H9 (cell line): ENCODE results near the gene KCNMA1. TPM values are rescaled to one million over a fixed set of nuclear protein-coding genes. Genes with fewer than 3 reads are reported as not detected.

Source experiments
- DNase-seq: peaks from one replicate; pipeline ENCODE4 v3.0.0-alpha.2; 2017
- H2AFZ ChIP-seq: one replicate; pipeline ENCODE4 v1.6.1; 2013; ENCODE audit warnings: mild to moderate bottlenecking, low read length, control low read depth, moderate library complexity
- H2AK5ac ChIP-seq: 2 replicates; pipeline ENCODE4 v1.6.1; 2013; ENCODE audit warnings: low read length, control low read depth, mixed read lengths; ENCODE audit not compliant: insufficient read length
- H2BK120ac ChIP-seq: one replicate; pipeline ENCODE4 v1.6.1; 2013; ENCODE audit warnings: low read depth, mild to moderate bottlenecking, low read length, control low read depth, inconsistent platforms; ENCODE audit not compliant: poor library complexity, severe bottlenecking
- H2BK12ac ChIP-seq: 2 replicates; pipeline ENCODE4 v1.6.1; 2013; ENCODE audit warnings: low read length, control low read depth, mixed read lengths, low read depth; ENCODE audit not compliant: insufficient read length
- H2BK15ac ChIP-seq: 2 replicates; pipeline ENCODE4 v1.6.1; 2013; ENCODE audit warnings: low read depth, low read length, control low read depth
- H2BK20ac ChIP-seq: one replicate; pipeline ENCODE4 v1.6.1; 2013; ENCODE audit warnings: low read depth, mild to moderate bottlenecking, low read length, control low read depth, inconsistent platforms; ENCODE audit not compliant: poor library complexity, severe bottlenecking
- H2BK5ac ChIP-seq: 2 replicates; pipeline ENCODE4 v1.6.1; 2013; ENCODE audit warnings: low read length, control low read depth, mixed read lengths; ENCODE audit not compliant: insufficient read length
- H3K14ac ChIP-seq: 2 replicates; pipeline ENCODE4 v1.6.1; 2013; ENCODE audit warnings: low read length, control low read depth; ENCODE audit not compliant: insufficient read depth
- H3K18ac ChIP-seq: 2 replicates; pipeline ENCODE4 v1.6.1; 2013; ENCODE audit warnings: low read depth, mild to moderate bottlenecking, mixed read lengths, low read length, control low read depth; ENCODE audit not compliant: insufficient read length
- H3K23ac ChIP-seq: 2 replicates; pipeline ENCODE4 v1.6.1; 2013; ENCODE audit warnings: low read length, control low read depth, mixed read lengths, low read depth; ENCODE audit not compliant: insufficient read length
- H3K23me2 ChIP-seq: 2 replicates; pipeline ENCODE4 v1.6.1; 2013; ENCODE audit warnings: low read depth, mild to moderate bottlenecking, mixed read lengths, low read length, control low read depth; ENCODE audit not compliant: insufficient read length, poor library complexity, severe bottlenecking
- H3K27ac ChIP-seq: 2 replicates; pipeline ENCODE4 v1.5.1; 2013; ENCODE audit warnings: low read length, control low read depth, mixed read lengths, low read depth; ENCODE audit not compliant: insufficient read length
- H3K27me3 ChIP-seq: 2 replicates; pipeline ENCODE4 v1.6.1; 2013; ENCODE audit warnings: low read length, control low read depth, inconsistent platforms; ENCODE audit not compliant: insufficient read depth
- H3K4ac ChIP-seq: 2 replicates; pipeline ENCODE4 v1.6.1; 2013; ENCODE audit warnings: low read depth, mild to moderate bottlenecking, control low read depth, inconsistent platforms, low read length, moderate library complexity
- H3K4me1 ChIP-seq: 2 replicates; pipeline ENCODE4 v1.6.1; 2013; ENCODE audit warnings: low read length, control low read depth, inconsistent platforms; ENCODE audit not compliant: insufficient read depth
- H3K4me2 ChIP-seq: 2 replicates; pipeline ENCODE4 v1.6.1; 2013; ENCODE audit warnings: low read length, control low read depth, mixed read lengths; ENCODE audit not compliant: insufficient read length, insufficient read depth
- H3K56ac ChIP-seq: 2 replicates; pipeline ENCODE4 v1.6.1; 2013; ENCODE audit warnings: low read depth, mild to moderate bottlenecking, mixed read lengths, low read length, control low read depth; ENCODE audit not compliant: insufficient read length
- H3K79me1 ChIP-seq: 2 replicates; pipeline ENCODE4 v1.6.1; 2013; ENCODE audit warnings: low read depth, mild to moderate bottlenecking, moderate library complexity, low read length, control low read depth, inconsistent platforms; ENCODE audit not compliant: insufficient read depth, poor library complexity, severe bottlenecking
- H3K79me2 ChIP-seq: 2 replicates; pipeline ENCODE4 v1.6.1; 2013; ENCODE audit warnings: low read length, control low read depth, inconsistent platforms; ENCODE audit not compliant: insufficient read depth
- H3K9ac ChIP-seq: 2 replicates; pipeline ENCODE4 v1.6.1; 2013; ENCODE audit warnings: low read length, control low read depth, mixed read lengths; ENCODE audit not compliant: insufficient read length; ENCODE audit errors: extremely low read depth
- H3K9me3 ChIP-seq: one replicate; pipeline ENCODE4 v1.6.1; 2013; ENCODE audit warnings: low read depth, low read length, inconsistent platforms; ENCODE audit not compliant: control insufficient read depth
- H3T11ph ChIP-seq: one replicate; pipeline ENCODE4 v1.6.1; 2013; ENCODE audit warnings: mild to moderate bottlenecking, low read length, control low read depth, inconsistent platforms
- H4K20me1 ChIP-seq: one replicate; pipeline ENCODE4 v1.6.1; 2013; ENCODE audit not compliant: control insufficient read depth, insufficient read length, insufficient read depth
- H4K5ac ChIP-seq: 2 replicates; pipeline ENCODE4 v1.6.1; 2013; ENCODE audit warnings: low read depth, mild to moderate bottlenecking, mixed read lengths, low read length, control low read depth; ENCODE audit not compliant: insufficient read length
- H4K8ac ChIP-seq: replicated peaks from 2 replicates; pipeline ENCODE4 v1.6.1; 2013; ENCODE audit warnings: low read length, control low read depth, mixed read lengths, low read depth; ENCODE audit not compliant: insufficient read length
- H4K91ac ChIP-seq: 2 replicates; pipeline ENCODE4 v1.6.1; 2013; ENCODE audit warnings: low read depth, mild to moderate bottlenecking, moderate library complexity, mixed read lengths, low read length, control low read depth; ENCODE audit not compliant: insufficient read length
- H3K27ac Mint-ChIP-seq, 3 experiments: 2 replicates in 2 of 3; 3 replicates in 1 of 3; pipeline ENCODE4 v1.8.0; 2020 to 2021; ENCODE audit warnings: mixed read lengths in 3 of 3, mild to moderate bottlenecking in 1 of 3, moderate library complexity in 1 of 3
- H3K27me3 Mint-ChIP-seq: 2 replicates; pipeline ENCODE4 v1.8.0; 2021; ENCODE audit warnings: low read depth, mild to moderate bottlenecking, moderate library complexity, mixed read lengths
- H3K36me3 Mint-ChIP-seq, 3 experiments: 2 replicates in 2 of 3; 3 replicates in 1 of 3; pipeline ENCODE4 v1.8.0; 2020 to 2021; ENCODE audit warnings: low read depth in 3 of 3, mixed read lengths in 3 of 3; ENCODE audit not compliant: insufficient read depth in 1 of 3
- H3K4me1 Mint-ChIP-seq, 2 experiments: 2 replicates each; pipeline ENCODE4 v1.8.0; 2020; ENCODE audit warnings: mixed read lengths in 2 of 2
- H3K4me3 Mint-ChIP-seq, 2 experiments: 2 replicates in 1 of 2; 3 replicates in 1 of 2; pipeline ENCODE4 v1.8.0; 2020 to 2021; ENCODE audit warnings: mild to moderate bottlenecking in 2 of 2, mixed read lengths in 2 of 2, moderate library complexity in 1 of 2
- H3K9me3 Mint-ChIP-seq, 2 experiments: 2 replicates in 1 of 2; 3 replicates in 1 of 2; pipeline ENCODE4 v1.8.0; 2020; ENCODE audit warnings: mild to moderate bottlenecking in 2 of 2, mixed read lengths in 2 of 2, moderate library complexity in 1 of 2
- WGBS: extraction: QIAGEN DNeasy Blood & Tissue Kit; methylation state at CpG from one replicate; pipeline ENCODE4 v1.1.7; 2013; ENCODE audit warnings: missing lambda C conversion rate, low lambda C conversion rate, mixed read lengths; ENCODE audit not compliant: insufficient read length; ENCODE audit errors: extremely low coverage; 5-methylcytosine and 5-hydroxymethylcytosine counted together
- total RNA-seq: library from RNA; stranded (reverse); gene quantifications from 2 replicates; pipeline ENCODE4 v1.2.1, GENCODE V29; 2021
- TF ChIP-seq, protein P1 (sequence below): fragments of 200-600 bp; sonication (generic); conservative IDR thresholded peaks from 3 replicates; pipeline ENCODE4 v1.8.0; 2021; ENCODE audit warnings: antibody characterized with exemption, mild to moderate bottlenecking

Gene KCNMA1
- total RNA-seq, 1 experiment from 2014 or later, result 2.0 TPM

DNA sequence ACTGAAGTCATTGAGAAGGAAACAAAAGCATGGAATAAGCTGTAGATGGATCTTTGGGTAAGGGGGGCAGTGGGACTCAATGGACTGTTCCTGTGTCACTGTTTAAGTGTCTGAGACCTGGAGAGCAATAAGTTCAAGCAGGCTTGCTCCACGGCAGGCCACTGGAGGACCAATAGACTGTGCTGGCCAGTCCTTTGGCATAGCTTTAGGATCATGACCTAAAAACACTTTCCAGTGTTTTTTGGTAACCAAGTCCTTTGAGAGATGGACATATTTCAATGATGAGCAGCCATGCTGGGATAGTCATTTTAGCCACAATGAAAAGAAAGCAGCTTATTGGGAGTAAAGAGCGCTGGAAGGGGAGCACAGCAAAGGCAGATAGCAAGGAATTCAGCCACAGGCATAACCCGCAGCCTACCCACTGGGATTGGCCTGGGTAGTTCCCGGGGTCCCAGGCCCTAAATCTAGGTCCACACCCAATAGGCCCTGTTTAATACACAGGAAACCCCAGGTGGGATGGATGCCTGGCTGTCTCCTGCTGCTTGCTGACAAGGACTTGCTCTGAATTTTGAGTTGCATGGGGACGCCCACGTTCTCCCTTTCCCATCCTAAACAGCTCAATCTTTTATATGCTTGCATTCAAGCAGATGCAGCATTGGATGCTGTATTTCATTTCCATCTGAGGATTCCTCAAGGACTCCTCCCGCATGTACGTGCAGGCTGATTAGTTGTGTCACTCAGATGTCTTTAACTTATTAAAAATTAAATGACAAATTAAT is 727.2 kb downstream of the KCNMA1 start:
- Histone ChIP-seq H3K79me1 (no peaks in the 10 kb centered on the region), H2BK20ac (no peak overlapping the region), H3K9me3 (no peaks in the 10 kb centered on the region), H3K79me2 (no peaks in the 10 kb centered on the region), H3K23ac (no peak overlapping the region), H3K9ac (no peak overlapping the region), H4K20me1 (no peaks in the 10 kb centered on the region), H3T11ph (no peak overlapping the region), H2BK5ac (no peak overlapping the region), H2AFZ (no peak overlapping the region), H2BK15ac (no peak overlapping the region), H3K18ac (no peak overlapping the region), H4K91ac (no peak overlapping the region), H3K27me3 (no peaks in the 10 kb centered on the region), H4K5ac (no peak overlapping the region), H3K14ac (no peak overlapping the region), H3K4ac (no peak overlapping the region), H3K23me2 (no peaks in the 10 kb centered on the region), H3K4me1 (no peaks in the 10 kb centered on the region), H3K56ac (no peak overlapping the region), H2BK12ac (no peak overlapping the region), H3K4me2 (no peak overlapping the region), H4K8ac (no peak overlapping the region), H2AK5ac (no peak overlapping the region), H2BK120ac (no peak overlapping the region), H3K27ac (no peak overlapping the region)
- WGBS, result no CpG with 5 or more reads among the region's 8 CpGs
- Mint-ChIP-seq H3K36me3 (peaks cover 3 to 8% (median 6%) of the 10 kb centered on the region in 3 experiments; a peak in 6 of 7 replicates), H3K4me3 (no peak overlapping the region), H3K9me3 (peaks cover 0 to 3% of the 10 kb centered on the region in 2 experiments; a peak in 1 of 5 replicates), H3K27ac (no peak overlapping the region), H3K4me1 (peaks cover 0 to 2% of the 10 kb centered on the region in 2 experiments; a peak in 1 of 4 replicates), H3K27me3 (peaks cover 2% of the 10 kb centered on the region; the same call in 1 of the 2 replicates)
- TF ChIP-seq, protein P1, sequence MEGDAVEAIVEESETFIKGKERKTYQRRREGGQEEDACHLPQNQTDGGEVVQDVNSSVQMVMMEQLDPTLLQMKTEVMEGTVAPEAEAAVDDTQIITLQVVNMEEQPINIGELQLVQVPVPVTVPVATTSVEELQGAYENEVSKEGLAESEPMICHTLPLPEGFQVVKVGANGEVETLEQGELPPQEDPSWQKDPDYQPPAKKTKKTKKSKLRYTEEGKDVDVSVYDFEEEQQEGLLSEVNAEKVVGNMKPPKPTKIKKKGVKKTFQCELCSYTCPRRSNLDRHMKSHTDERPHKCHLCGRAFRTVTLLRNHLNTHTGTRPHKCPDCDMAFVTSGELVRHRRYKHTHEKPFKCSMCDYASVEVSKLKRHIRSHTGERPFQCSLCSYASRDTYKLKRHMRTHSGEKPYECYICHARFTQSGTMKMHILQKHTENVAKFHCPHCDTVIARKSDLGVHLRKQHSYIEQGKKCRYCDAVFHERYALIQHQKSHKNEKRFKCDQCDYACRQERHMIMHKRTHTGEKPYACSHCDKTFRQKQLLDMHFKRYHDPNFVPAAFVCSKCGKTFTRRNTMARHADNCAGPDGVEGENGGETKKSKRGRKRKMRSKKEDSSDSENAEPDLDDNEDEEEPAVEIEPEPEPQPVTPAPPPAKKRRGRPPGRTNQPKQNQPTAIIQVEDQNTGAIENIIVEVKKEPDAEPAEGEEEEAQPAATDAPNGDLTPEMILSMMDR, result no peak
- DNase-seq, result no peak
